ENCODE measurements around the gene OCA2.

The OCA2 gene

DNA sequence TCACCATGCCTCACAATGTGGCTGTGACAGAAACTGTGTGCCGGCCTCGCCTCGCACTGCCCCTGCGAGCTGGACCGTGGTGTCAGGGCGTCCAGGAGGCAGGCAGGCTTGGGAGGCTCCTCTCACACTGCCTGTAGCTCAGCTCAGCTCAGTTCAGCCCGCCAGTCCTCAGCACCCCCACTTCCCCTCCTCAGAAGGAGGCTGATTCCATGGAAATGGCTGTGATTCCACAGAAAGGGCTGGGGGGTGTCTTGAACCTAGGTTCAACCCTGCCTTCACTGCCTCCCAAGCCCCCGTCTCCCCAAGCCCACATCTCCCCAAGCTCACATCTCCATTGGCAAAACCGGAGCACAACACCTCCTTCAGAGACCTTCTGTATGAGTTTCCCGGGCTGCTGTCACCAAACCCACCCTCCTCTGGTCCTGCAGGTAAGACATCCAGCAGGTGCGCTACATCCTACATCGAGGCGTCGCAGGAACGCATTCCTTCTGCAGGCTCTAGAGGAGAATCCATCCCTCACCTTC lies 94.0 kb downstream of the OCA2 start:
- no peak for DNase-seq (ENCODE audit: low spot score)
- FAIRE-seq = no peak

DNA sequence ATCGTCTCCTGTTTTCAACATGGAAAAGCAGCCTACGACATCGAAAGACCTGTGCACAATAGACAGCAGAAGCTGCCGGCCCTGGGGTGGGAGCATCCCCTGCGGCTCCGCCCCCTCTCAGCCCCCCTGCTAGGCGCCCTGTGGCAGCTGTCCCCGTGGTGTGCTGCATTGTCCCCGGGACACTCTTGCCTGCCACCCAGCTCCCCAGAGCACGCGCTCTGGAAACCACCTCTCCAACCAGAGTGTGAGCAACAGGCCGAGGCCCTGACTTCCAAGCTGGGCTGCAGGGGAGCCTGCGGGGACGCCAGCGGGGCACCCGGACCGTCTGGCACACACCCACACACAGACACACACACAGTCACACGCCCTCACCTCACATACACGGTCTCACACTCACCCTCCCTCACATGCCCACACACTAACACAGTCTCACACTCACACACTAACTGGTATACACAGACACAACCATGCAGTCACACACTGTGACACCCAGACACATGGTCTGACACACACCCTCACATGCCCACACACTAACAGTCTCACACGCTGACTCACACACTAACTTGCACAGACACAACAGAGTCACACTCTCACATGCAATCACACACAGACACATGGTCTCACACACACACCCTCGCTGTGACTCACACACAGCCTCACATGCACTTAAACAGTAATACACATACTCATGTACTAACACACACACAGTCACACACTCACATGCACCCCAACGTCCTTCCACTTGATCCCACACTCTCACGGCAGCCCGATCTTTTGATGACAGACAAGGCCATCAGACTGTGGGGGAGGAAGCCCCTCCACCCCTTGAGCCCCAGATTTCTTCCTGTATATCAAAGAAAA lies 94.7 kb downstream of the OCA2 start:
- FAIRE-seq (no peak), DNase-seq (ENCODE audit: low spot score) (no peak)

DNA sequence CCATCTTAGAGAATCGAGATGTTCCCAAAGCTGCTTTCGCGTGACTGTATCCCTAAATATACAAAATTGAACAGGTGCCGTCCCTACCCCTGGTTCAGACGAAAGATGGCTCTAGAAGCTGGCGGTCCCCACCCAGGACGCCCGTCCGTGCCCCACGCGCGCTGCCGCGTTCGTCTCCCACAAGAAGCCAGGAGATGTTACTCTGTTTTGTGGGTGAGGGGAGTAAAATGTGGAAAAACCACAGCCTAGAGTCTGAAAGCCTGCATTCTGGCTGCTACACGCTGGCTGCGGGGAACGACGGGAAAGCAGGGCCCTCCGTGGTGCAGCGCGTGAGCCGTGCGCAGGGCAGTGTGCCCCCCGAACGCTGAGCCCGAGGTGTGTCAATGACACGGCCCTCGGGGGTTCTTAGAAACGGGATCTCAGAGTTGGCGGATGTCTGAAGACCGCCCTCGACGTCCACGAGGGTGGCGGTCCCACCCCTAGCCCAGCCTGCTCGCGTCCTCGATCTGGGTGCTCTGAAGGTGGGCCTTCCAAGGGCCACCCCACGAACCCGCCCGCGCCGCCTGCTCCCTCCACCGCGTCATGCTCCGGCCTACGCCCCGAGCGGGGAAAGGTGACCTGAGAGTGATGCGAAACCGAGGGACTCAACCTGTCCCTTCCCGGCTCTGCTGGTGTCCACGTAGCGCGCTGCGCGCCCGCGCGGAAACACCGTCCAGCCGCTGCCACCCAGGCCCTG lies 95.6 kb downstream of the OCA2 start:
- FAIRE-seq (no peak), DNase-seq (ENCODE audit: low spot score) (no peak)

DNA sequence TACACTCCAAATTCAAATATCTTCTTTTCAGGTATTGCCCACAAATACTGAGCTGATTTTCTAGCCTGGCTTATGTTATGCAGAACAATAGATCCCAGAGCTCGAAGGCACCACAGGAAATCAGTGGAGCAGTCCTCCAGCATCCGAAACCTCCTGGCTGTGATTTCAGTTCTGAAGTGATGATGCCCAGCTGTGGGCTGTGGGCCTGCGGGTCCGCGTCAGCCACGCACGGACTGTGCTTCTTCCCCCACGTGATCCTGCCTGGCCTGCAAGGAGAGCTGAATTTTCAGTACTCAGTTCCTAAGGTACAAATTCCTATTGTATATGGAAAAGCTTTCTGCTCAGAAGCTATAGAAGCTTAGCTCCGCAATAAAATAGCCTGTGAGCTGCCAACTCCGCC lies 96.2 kb downstream of the OCA2 start:
- DNase-seq (ENCODE audit: low spot score) (no peak), FAIRE-seq (no peak)

DNA sequence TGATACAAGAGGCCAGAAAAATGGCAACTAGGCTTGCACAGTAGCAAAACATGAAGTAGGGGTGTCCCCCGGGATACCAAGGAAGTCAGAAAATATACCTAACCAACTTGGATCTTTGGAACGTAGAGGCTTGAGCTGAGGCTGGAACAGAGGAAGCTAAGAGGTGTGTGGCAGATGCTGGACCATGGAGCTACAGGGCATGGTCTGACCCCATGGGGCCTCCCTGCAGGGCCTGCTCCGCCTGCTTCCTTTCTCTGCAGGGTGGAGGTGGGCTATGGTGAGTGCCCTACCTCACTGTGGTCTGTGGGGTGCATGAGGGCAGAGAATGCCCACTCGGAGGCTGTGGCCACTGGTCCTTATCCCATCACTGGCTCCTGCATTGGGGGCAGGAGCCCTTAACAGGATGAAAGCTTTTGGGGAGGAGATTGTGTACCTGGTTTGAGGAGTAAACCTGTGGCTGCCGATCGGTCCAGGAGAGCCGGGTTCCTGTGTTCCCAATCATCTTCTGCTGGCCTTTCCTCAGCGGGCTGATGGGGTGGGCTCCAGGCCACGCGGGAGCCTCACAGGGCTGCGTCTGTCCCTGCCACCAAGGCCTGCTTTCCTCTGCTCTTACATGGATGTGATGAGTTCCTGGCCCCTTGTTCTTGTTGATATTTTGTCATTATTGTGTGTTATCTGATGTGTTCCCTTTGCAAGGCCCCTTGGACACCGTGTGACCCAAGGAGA lies 96.8 kb downstream of the OCA2 start:
- FAIRE-seq = no peak

DNA sequence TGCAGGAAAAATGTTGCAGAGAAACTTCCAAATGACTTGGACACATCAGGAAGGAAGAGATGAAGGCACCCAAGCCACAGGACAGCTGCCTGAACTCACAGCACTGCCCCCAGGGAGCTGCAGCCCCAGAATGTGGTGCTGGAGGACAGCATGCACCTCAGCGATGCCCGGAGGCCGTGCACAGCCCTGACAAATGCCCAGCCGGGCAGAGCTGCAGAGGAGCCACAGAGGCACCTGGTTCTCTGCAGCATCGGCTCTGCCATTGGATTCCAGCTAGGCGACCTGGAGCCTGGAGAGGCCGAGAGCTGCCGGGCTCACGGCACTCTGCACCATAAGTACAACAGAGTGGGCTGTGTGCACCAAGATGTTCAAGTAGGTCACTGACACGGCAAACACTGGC lies 97.5 kb downstream of the OCA2 start:
- no peak for FAIRE-seq
- no peak for DNase-seq (ENCODE audit: low spot score)

More for the DNA sequence above, 96.8 kb downstream of the OCA2 start:
- DNase-seq (ENCODE audit: low spot score) = no peak

DNA sequence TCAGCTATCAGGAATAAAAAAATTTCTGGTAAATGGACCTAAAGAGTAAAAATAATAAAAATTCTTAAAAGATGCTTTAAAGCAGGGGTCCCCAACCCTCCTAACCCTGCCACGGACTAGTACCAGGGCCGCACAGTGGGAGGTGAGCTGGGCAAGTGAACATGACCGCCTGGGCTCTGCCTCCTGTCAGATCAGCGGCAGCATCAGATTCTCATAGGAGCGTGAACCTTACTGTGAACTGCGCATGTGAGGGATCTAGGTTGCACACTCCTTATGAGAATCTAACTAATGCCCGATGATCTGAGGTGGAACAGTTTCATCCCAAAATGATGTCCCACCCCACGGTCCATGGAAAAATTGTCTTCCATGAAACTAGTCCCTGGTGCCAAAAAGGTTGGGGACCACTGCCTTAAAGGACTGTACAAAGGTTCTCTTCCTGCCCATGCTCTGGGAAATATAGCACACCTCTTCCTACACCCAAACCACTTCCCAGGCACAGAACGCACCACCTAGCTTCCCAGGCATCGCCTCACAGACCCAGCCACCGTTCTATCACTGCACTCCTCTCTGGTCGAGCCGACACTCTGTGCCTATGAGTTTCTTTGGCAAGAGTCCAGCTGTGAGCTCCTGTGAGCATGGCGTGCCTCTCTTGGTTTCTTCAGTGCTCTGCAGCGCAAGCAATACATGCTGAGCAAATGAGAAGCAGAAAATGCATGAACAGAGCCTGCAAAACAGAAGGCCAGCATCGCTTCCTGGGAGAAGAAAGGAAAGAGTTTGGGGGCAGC lies 104.9 kb downstream of the OCA2 start:
- FAIRE-seq = no peak
- DNase-seq (ENCODE audit: low spot score) = no peak

DNA sequence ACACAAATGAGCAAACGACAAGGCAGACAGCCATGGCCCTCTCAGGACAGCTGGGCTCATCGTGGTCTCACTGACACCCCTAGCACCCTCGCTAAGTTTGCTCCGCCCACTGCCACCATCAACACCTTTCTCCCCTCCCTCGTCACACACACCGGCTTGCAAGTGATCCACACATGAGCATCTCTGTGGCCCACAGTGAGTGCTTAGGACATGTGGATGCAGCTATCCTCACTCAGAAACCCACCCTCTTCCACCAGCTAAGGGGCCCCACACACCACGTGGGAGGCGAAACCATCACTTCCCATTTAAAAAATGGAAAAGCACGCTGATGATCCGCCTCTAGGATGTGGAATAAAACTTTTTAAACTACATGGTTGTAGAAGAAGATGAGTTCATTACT lies 105.6 kb downstream of the OCA2 start:
- no peak for DNase-seq (ENCODE audit: low spot score)
- FAIRE-seq = no peak

DNA sequence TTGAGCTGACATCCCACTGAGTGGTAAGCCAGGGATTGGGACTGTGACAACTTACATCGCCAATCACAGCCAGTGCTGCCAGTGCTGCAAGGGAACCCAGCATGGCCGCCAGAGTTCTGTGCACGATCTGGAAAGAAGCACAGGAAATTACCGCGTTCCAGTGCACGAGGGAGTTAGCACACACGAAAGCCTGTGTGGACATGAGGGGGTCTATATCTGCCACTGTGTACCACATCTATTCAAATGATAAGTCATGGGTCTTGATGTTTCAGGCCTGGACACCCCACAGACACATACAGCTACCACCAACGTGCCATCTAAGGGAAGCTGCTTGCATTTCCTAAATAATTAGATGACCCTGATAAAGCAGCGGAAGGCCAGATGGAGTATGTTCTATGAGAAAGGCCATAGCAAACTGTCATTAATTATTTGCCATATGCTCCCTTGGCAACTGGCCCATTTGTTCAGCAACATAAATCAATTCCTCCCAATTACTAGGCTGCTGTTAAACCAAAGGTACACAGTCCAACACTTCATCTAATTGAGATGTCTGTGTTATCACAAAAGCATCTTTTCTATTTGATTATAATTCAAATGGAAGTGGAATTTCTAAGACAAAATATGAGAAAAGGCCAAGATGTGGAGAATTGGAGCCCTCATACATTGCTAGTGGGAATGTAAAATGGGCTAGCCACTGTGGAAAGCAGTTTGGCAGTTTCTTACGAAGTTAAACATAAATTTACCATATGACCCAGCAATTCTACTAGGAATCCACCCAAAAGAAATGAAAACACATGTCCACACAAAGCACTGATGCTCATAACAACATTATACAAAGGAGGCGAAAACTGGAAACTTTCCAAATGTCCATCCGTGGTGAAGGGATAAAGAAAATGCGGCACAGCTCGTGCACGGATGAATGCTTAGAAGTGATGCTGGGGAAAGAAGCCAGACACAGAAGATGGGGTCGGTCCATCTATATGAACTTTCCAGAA lies 108.3 kb downstream of the OCA2 start:
- no peak for DNase-seq (ENCODE audit: low spot score)
- FAIRE-seq = no peak

DNA sequence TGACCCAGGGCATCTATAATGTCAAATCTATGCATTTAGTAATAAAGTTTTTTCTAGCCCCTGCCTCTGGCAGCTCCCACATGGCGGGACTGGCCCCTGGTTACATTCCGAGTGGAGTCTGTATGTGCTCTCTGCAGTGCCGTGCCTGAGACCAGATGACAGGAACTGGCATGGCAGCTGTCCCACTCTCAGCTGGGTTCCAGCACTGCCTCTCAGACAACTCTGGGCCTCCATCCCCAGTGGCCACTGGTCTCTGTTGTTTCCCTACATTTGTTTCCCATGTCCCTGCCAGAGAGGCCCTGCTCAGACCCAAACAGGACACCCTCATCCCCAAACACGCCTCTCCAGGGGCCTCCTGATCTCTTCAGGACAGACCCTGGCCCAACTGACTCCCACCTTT lies 109.3 kb downstream of the OCA2 start:
- no peak for DNase-seq (ENCODE audit: low spot score)

DNA sequence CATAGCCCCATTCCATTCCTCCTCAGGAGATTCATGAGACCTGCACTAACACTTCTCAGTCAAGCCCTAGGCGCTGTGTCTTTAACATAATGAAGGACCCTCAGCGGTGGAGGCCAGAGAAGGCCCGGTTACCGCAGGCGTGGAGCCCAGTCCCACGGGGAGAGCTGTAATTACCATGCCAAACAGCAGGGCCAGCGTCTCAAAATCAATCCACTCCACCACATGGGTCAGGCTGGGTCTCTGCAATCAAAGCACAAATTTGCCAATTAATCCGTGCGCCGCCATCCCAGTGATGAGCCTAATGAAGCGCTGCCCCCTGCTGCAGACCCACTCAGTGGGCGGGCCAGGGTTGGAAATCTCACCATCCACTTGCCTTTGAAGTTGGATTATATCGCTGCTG lies 109.7 kb downstream of the OCA2 start:
- no peak for FAIRE-seq
- no peak for DNase-seq (ENCODE audit: low spot score)

More for the DNA sequence above, 109.3 kb downstream of the OCA2 start:
- no peak for FAIRE-seq

DNA sequence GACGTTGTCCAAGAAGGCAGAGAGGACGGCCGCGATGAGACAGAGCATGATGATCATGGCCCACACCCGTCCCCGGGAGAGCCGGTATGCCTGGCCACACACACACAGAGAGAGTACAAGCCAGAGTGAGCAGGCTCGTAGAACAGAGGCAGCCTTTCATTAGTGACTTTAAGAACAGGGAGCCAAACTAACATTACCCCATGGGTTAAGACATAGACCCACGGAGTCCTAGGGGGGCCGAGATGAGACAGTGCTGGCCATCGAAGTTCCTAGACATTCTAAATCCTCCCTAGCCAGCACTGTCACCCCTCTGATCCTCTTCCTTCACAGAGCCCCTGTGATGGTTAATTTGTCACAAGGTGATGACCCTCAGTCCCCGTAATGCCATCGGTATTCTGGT lies 114.0 kb downstream of the OCA2 start:
- DNase-seq (ENCODE audit: low spot score) (no peak), FAIRE-seq (no peak)

DNA sequence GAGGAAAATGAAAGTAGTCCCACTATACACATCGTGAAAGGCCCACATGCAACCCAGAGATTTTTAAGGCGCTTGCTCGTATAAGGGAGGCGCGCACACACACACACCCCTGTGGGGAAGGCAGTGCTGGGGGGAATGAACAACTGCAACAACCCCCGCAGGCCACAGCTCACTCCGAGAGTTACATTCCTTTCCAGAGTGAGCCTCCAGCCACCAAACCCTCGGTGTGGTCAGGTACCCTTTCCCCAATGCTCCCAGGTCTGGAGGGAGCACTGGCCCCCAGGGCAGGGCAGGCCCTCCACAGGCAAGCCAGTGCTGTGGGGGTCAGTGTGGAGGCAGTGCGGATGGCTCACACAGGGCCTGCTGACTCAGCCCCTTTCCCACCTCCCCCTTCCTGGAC lies 115.6 kb downstream of the OCA2 start:
- no peak for FAIRE-seq
- DNase-seq (ENCODE audit: low spot score) = no peak

DNA sequence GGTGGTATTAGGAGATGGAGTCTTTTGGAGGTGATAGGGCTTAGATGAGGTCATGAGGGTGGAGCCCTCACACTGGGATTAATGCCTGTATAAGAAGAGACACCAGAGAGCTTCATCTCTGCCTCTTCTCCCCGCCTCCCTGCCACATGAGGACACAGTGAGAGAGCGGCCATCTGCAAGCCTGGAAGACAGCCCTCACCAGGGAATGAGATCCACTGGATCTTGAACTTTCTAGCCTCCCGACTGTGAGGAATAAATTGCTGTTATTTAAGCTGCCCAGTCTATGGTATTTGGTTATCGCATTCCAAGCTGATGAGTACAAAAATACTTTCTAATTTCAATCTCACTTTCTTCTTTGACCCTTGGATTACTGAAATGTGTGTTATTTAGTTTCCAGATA lies 121.4 kb downstream of the OCA2 start:
- no peak for FAIRE-seq
- no peak for DNase-seq (ENCODE audit: low spot score)

DNA sequence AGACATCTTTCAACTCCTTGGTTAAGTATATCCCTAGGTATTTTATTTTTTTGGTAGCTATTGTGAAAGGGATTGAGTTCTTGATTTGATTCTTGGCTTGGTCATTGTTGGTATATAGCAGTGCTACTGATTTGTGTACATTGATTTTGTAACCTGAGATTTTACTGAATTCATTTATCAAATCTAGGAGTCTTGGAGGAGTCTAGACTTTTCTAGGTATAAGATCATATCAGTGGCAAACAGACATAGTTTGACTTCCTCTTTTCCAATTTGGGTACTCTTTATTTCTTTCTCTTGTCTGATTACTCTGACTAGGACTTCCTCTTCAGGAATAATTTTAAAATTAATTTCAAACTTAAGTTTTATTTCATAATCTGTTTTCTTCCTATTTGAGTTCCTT lies 125.2 kb downstream of the OCA2 start:
- DNase-seq (ENCODE audit: low spot score) = no peak
- FAIRE-seq = no peak

DNA sequence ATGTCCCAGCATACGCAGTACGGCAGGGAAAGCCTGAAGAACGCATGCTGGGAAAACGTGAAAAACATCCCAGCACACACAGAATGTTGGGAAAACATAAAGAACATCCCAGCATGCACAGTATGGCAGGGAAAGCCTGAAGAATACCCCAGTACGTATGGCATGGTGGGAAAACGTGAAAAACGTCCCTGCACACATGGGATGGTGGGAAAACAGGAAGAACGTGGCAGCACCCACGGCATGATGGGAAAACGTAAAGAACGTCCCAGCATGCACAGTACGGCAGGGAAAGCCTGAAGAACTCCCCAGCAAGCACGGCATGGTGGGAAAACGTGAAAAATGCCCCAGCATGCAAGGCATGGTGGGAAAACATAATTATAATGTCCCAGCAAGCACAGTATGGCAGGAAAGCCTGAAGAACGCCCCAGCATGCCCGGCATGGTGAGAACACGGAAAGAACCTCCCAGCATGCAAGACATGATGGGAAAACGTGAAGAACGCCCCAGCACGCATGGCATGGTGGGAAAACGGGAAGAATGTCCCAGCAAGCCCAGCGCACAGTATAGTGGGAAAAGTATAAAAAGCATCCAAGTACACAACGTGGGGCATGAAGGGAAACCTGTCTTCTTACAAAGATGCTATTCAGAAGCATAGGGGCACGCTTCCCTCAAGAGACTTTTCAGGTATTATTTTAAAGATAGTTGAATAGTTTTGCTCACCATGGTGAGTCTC lies 128.3 kb downstream of the OCA2 start:
- no peak for FAIRE-seq
- no peak for DNase-seq (ENCODE audit: low spot score)

DNA sequence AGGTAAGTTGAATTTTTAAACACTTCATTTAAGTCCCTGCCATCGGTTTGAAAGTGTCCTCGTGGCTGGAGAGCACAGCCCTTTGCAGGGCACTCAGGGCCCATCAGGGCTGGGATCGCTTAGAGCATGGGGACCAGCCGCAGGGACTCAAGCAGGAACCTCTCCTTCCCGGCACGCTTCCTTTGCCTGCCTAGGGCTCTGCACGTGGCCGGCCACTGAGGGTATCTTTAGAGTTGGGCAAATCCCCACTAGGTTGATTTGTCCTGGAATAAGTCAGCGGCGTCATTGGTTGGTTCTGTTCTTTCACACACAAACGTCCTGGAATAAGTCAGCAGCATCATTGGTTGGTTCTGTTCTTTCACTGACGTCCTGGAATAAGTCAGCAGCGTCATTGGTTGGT lies 131.6 kb downstream of the OCA2 start:
- DNase-seq (ENCODE audit: low spot score) = no peak
- FAIRE-seq = no peak

DNA sequence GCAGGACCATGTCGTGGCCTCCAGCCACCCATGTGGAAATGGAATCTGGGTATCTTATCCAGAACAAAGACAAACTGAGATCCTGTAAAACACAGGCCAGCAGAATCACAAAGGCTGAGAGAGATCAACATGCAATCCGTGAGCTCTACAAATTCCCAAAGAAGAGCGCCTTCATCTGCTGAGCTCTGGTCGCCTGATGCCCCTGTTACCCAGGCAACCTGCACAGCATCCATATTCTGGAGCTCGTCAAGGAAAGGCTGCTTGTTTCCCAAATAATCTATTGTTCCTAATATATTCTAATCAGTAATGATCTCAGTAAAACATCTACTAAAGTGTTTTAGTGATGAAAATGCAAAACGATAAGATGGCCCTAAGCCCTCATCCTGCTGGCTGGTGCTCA lies 133.6 kb downstream of the OCA2 start:
- FAIRE-seq = no peak
- DNase-seq (ENCODE audit: low spot score) = no peak

DNA sequence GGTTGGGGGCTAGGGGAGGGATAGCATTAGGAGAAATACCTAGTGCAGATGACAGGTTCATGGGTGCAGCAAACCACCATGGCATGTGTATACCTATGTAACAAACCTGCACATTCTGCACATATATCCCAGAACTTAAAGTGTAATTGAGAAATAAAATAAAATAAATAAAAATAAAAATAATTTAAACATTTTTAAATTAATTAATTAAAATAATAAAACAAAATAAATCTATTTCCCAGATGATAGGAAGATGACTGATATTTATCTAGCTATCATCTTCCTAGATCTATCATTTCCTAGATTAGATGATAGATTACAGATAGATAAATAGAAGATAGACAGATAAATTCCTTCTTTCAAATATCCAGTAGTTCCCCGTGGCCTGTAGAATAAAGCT lies 137.3 kb downstream of the OCA2 start:
- no peak for FAIRE-seq

More for the DNA sequence above, 137.3 kb downstream of the OCA2 start:
- no peak for DNase-seq (ENCODE audit: low spot score)
